Left colon (tissue), 2 donors: ENCODE data around the gene BRD4. TPM values are rescaled to one million over a fixed set of nuclear protein-coding genes. Genes with fewer than 3 reads are reported as not detected.

Experiments
- ATAC-seq: fragments of 200-7000 bp; cut with Tn5 transposase; one replicate; pipeline ENCODE4 v1.9.1; 2020; ENCODE audit warnings: mild to moderate bottlenecking, moderate library complexity
- DNase-seq, 2 donors: peaks; one replicate each; pipeline ENCODE4 v3.0.0-alpha.2; 2020
- intact Hi-C, 2 donors: fragments of 100-400 bp; cut with DNase I in 1 of 2; cut with micrococcal nuclease in 1 of 2; formaldehyde crosslinking; loops; one replicate each; pipeline versions ENCODE4 v1.11.2 to v1.14.0; 2022; cut with DNase I, micrococcal nuclease
- total RNA-seq, 2 donors: library from RNA; stranded (reverse); fragmentation: NEBNext Ultra II Directional; extraction: Animal tissue kit (Norgen Biotek cat#: 25700); gene quantifications; one replicate each; pipeline ENCODE4 v1.2.1, GENCODE V29; 2021
- donor health status: DM: no; HTN: no; CAD: no.
- donor health status: DM: yes; HTN: yes; CAD: no.

BRD4 gene
- total RNA-seq, 2 donors from 2014 or later, result 64.6 to 90.7 TPM

- intact Hi-C loops, result no loop called here
- DNase-seq (no peak), ATAC-seq (no peak)
These were observed 137.4 kb downstream of the BRD4 start for GRCh38 chr19:15194938-15195337.

DNA sequence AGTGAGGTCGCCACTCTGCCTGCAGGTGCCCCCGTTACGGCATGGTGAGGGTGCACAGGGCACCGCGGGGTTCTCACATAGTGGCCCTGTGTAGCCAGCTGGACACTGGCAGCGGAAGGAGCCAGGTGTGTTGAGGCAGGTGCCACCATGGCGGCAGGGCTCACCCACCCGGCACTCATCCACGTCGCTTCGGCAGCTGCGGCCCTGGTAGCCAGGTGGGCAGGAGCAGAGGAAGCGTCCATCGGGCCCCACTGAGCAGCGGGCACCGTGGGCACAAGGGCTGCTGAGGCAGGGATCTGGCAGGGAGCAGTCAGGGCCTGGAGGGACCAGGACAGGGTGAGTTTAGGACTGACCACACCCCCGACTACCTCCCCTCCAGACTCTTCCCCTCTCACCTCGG lies 140.4 kb downstream of the BRD4 start:
- no peak for DNase-seq
- intact Hi-C loops, result no loop called here
- no peak for ATAC-seq

- DNase-seq, result no peak
- intact Hi-C loops, result no loop called here
- no peak for ATAC-seq
These were observed 140.8 kb downstream of the BRD4 start for GRCh38 chr19:15191514-15191913.

GRCh38 chr19:15188851-15189250 lies 143.5 kb downstream of the BRD4 start:
- DNase-seq, result no peak
- ATAC-seq, result no peak

GRCh38 chr19:15187026-15188007 lies 145.0 kb downstream of the BRD4 start:
- DNase-seq (no peak), ATAC-seq (no peak)
- intact Hi-C loops, result loop anchor here in 1 of 2 donors (10.0 kb wide), 1 partner anchor 367 kb away; no protein-coding TSS in a partner anchor

More at GRCh38 chr19:15188851-15189250, 143.5 kb downstream of the BRD4 start:
- intact Hi-C loops, result loop anchor here in 1 of 2 donors (10.0 kb wide), 1 partner anchor 366 kb away; no protein-coding TSS in a partner anchor

Other genes with a start within 250 kb of the BRD4 start
- gene SYDE1, start 225.1 kb downstream of the BRD4 start, total RNA-seq, result 1 to 10 TPM; 3.6 to 7.5 TPM
- 10 to 100 TPM in 1 of 2 donors, 1 to 10 TPM in 1; 6.1 to 12.2 TPM for gene NOTCH3, start 131.5 kb downstream of the BRD4 start, total RNA-seq
- gene EPHX3, start 100.1 kb downstream of the BRD4 start, total RNA-seq, result under 1 TPM; 0.39 to 0.58 TPM
- gene AKAP8, start 47.2 kb upstream of the BRD4 start, total RNA-seq, result 10 to 100 TPM; 38.3 to 44.3 TPM
- gene AKAP8L, start 86.4 kb upstream of the BRD4 start, total RNA-seq, result 10 to 100 TPM; 63.4 to 75.1 TPM
- gene WIZ, start 117.4 kb upstream of the BRD4 start, total RNA-seq, result 10 to 100 TPM; 24.5 to 24.8 TPM
- gene RASAL3, start 132.0 kb upstream of the BRD4 start, total RNA-seq, result 1 to 10 TPM; 3.4 to 4.4 TPM
- not detected for gene PGLYRP2, start 147.0 kb upstream of the BRD4 start, total RNA-seq
- gene CYP4F22, start 176.0 kb upstream of the BRD4 start, total RNA-seq, result not detected